BJ (cell line): ENCODE results near the gene TAF3. TPM values are rescaled to one million over a fixed set of nuclear protein-coding genes. Genes with fewer than 3 reads are reported as not detected.

ENCODE experiments used
- CTCF ChIA-PET: fragments of 350-600 bp; formaldehyde crosslinking; extraction: SDS; loops from one replicate; lab custom pipeline; 2021; ENCODE audit warnings: antibody characterized with exemption, inconsistent platforms; lab: Yijun Ruan, JAX
- POLR2A ChIA-PET: fragments of 300-600 bp; sonication (Branson Sonifier 250); formaldehyde crosslinking; extraction: SDS; loops from one replicate; lab custom pipeline; 2021; ENCODE audit warnings: antibody characterized with exemption; lab: Charles Lee
- DNase-seq: peaks from one replicate; pipeline ENCODE4 v3.0.0-alpha.2; 2011; ENCODE audit warnings: low read depth
- H3K27me3 ChIP-seq: 2 replicates; pipeline ENCODE4 v1.6.0; 2011; ENCODE audit warnings: low read length; ENCODE audit not compliant: control insufficient read depth, insufficient read depth
- H3K36me3 ChIP-seq: 2 replicates; pipeline ENCODE4 v1.5.1; 2011; ENCODE audit warnings: low read length; ENCODE audit not compliant: control insufficient read depth, insufficient read depth
- H3K4me3 ChIP-seq: 2 replicates; pipeline ENCODE4 v1.5.1; 2011; ENCODE audit warnings: low read depth, mild to moderate bottlenecking, control low read depth, low read length
- polyA plus RNA-seq: library from polyadenylated mRNA; depleted of rRNA; stranded (reverse); fragments of >200 nt; gene quantifications from 2 replicates; pipeline ENCODE4 v1.2.3, GENCODE V29; 2011
- TF ChIP-seq, protein P1 (sequence below): IDR thresholded peaks from 2 replicates; pipeline ENCODE4 v1.5.1; 2011; ENCODE audit warnings: low read depth, mild to moderate bottlenecking, control low read depth, inconsistent platforms, low read length, moderate library complexity; ENCODE audit not compliant: insufficient read depth

The TAF3 gene
- polyA plus RNA-seq, 1 experiment, result 1.8 TPM

DNA sequence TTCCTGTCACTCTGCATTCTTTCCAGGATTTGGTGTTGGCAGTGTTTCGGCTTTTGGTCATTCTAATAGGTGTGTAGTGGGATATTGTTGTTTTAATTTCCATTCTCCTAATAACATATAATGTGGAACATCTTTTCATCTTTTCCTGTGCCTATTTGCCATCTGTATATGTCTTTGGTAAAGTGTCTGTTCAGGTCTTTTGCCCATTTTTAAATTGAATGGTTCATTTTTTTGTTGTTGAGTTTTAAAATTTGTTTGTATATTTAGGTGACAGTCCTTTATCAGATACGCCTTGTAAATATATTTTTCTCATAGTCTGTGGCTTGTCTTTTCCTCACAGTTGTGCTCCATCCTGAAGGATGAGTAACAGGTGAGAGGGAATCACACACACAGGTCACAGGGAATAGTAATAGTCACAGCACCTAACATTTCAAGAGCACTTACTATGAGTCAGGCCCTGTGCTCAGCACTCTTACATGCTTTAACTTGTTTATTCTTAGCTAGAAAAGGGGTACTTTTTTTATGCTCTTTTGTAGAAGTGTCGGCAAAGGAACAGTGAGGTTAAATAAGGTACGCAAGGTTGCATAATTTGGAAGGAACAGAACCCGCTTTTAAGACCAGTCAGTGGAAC is 119.1 kb downstream of the TAF3 start:
- no peak for DNase-seq
- ChIA-PET CTCF (no interaction called here), POLR2A (no interaction called here)
- Histone ChIP-seq H3K4me3 (no peak overlapping the region), H3K27me3 (no peaks in the 10 kb centered on the region), H3K36me3 (no peaks in the 10 kb centered on the region)
- TF ChIP-seq, protein P1, sequence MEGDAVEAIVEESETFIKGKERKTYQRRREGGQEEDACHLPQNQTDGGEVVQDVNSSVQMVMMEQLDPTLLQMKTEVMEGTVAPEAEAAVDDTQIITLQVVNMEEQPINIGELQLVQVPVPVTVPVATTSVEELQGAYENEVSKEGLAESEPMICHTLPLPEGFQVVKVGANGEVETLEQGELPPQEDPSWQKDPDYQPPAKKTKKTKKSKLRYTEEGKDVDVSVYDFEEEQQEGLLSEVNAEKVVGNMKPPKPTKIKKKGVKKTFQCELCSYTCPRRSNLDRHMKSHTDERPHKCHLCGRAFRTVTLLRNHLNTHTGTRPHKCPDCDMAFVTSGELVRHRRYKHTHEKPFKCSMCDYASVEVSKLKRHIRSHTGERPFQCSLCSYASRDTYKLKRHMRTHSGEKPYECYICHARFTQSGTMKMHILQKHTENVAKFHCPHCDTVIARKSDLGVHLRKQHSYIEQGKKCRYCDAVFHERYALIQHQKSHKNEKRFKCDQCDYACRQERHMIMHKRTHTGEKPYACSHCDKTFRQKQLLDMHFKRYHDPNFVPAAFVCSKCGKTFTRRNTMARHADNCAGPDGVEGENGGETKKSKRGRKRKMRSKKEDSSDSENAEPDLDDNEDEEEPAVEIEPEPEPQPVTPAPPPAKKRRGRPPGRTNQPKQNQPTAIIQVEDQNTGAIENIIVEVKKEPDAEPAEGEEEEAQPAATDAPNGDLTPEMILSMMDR, result no peak

DNA sequence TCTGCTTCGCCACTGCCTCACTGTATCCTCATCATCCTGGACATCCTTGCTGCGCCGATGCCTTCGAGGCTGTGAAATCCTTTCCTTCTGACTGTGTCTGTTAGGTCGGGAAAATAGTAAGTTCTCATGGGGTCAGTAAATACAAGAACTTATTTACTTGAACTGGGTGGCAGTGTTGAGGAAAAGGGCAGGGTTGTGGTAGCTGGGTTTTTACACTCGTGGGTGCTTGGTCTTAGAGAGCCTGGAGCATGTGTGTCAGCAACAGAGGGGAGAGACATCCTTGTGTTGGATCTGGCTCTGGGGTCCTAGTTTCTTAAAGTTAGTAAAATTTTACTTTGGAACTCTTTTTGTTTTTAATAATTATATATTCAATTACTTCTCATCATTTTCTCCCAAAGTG is 123.3 kb downstream of the TAF3 start:
- Histone ChIP-seq H3K4me3 (no peak overlapping the region), H3K36me3 (no peaks in the 10 kb centered on the region), H3K27me3 (no peaks in the 10 kb centered on the region)
- CTCF ChIA-PET, result no interaction called here
- TF ChIP-seq, protein P1, result no peak
- POLR2A ChIA-PET, result no interaction called here
- no peak for DNase-seq

DNA sequence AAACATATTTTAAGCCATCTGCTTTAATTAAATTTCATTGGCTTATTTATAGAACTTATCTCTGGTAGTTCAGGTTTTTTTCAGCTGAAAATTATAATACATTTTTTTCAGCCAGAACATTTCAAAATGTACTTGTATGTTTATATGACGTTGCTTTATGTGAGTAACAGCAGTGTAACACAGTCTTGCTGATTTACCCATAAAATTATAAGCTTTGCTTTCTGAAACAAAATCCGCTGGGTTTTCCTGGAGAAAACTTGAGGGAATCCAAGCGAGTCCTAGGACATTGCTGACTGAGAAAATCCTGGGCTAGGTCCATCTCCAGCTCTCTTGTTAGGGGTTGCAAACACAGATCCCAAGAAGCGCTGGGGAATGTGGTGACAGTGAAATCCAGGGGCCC is 124.0 kb downstream of the TAF3 start:
- Histone ChIP-seq H3K36me3 (no peaks in the 10 kb centered on the region), H3K4me3 (no peak overlapping the region), H3K27me3 (no peaks in the 10 kb centered on the region)
- ChIA-PET CTCF (no interaction called here), POLR2A (no interaction called here)
- TF ChIP-seq, protein P1, result no peak
- DNase-seq, result no peak

DNA sequence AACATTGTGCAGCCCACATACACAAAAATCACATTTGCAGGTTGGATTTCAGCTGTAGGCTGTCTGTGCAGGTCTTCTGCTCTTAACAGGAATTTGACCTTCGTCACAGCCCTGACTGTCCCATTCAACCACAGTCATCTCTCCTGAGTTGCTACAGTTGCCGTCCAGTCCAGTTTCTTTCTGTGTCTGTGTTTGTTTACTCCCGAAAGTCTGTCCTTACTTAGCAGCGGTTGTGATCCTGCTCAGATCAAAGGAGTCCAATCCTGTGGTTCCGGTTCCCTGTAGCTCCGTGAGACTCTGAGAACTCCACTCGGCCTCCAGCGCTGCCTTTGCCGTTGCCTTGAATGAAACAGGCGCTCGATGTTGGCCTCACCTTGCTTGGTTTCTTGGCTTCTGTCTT is 124.6 kb downstream of the TAF3 start:
- no peak overlapping the region for H3K4me3 ChIP-seq
- ChIA-PET POLR2A (no interaction called here), CTCF (no interaction called here)
- no peaks in the 10 kb centered on the region for H3K36me3 ChIP-seq
- DNase-seq, result no peak
- TF ChIP-seq, protein P1, result no peak
- H3K27me3 ChIP-seq, result no peaks in the 10 kb centered on the region

DNA sequence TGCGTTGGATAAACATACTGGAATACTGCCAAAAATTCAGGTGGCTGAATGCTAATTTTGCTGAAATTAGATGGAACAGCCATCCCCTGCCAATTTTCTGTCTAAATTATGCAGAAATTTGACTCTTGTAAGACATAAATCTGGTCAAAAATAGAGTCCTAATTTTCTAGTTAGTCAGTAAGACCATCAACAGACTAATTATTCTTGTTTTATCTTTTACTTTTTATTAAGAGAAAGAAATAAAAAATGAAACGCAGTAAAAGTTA is 125.8 kb downstream of the TAF3 start:
- no peaks in the 10 kb centered on the region for H3K27me3 ChIP-seq
- H3K4me3 ChIP-seq, result no peak overlapping the region
- TF ChIP-seq, protein P1, result no peak
- POLR2A ChIA-PET, result no interaction called here
- no peaks in the 10 kb centered on the region for H3K36me3 ChIP-seq
- no peak for DNase-seq
- CTCF ChIA-PET, result no interaction called here
